Thyroid gland (tissue), 4 donors: ENCODE measurements around the gene ORAI2. TPM values are rescaled to one million over a fixed set of nuclear protein-coding genes. Genes with fewer than 3 reads are reported as not detected.
"Not testable (repeated sequence)": the region's sequence is repeated elsewhere in the genome, so short reads cannot be mapped to it uniquely, and the experiment has no call there.

Experiments
- DNase-seq, 2 donors: peaks; one replicate each; pipeline ENCODE4 v3.0.0-alpha.2; 2019
- H3K27ac ChIP-seq, 3 donors: fragments of 200-600 bp; sonication (generic); 1 replicate in 2 of 3; 2 replicates in 1 of 3; pipeline ENCODE4 v1.5.1; 2016 to 2019; ENCODE audit warnings: mild to moderate bottlenecking in 1 of 3, moderate library complexity in 1 of 3
- H3K27me3 ChIP-seq: fragments of 200-600 bp; sonication (generic); one replicate; pipeline ENCODE4 v1.5.1; 2019
- H3K36me3 ChIP-seq, 2 donors: fragments of 200-600 bp; sonication (generic); one replicate each; pipeline ENCODE4 v1.5.1; 2016 to 2019
- H3K4me1 ChIP-seq, 2 donors: fragments of 200-600 bp; sonication (generic); one replicate each; pipeline ENCODE4 v1.5.1; 2017 to 2019
- H3K4me3 ChIP-seq, 3 donors: fragments of 200-600 bp; sonication (generic); replicated peaks in 1 of 3; 1 replicate in 2 of 3; 2 replicates in 1 of 3; pipeline ENCODE4 v1.5.1; 2016; ENCODE audit warnings: mild to moderate bottlenecking in 1 of 3
- H3K9me3 ChIP-seq: fragments of 200-600 bp; sonication (generic); one replicate; pipeline ENCODE4 v1.5.1; 2017
- POLR2A ChIP-seq, 2 donors: fragments of 450-650 bp; IDR thresholded peaks; one replicate each; pipeline ENCODE4 v1.6.1; 2017; ENCODE audit warnings: antibody characterized with exemption in 2 of 2, mild to moderate bottlenecking in 2 of 2, moderate library complexity in 1 of 2
- WGBS, 2 donors: methylation state at CpG; one replicate each; pipeline ENCODE4 v1.1.5; 2017; 5-methylcytosine and 5-hydroxymethylcytosine counted together
- intact Hi-C: fragments of 100-400 bp; cut with DNase I; formaldehyde crosslinking; loops from one replicate; pipeline ENCODE4 v1.15.1; 2023
- total RNA-seq, 4 donors: library from RNA; depleted of rRNA; stranded (reverse); fragments of >200 nt; gene quantifications; one replicate each; pipeline ENCODE4 v1.2.3, GENCODE V29; 2016
- TF ChIP-seq, protein P1 (sequence below), 6 experiments: fragments of 200-600 bp in 3 of 6; fragments of 450-650 bp in 3 of 6; sonication (generic) in 3 of 6; IDR thresholded peaks; one replicate each; pipeline ENCODE4 v1.5.1; 2016 to 2019; ENCODE audit warnings: antibody characterized with exemption in 6 of 6, mild to moderate bottlenecking in 2 of 6, inconsistent platforms in 1 of 6, moderate library complexity in 1 of 6

ORAI2 gene
- total RNA-seq, 4 donors from 2014 or later, result 41.8 to 133 (median 81.4) TPM

DNA sequence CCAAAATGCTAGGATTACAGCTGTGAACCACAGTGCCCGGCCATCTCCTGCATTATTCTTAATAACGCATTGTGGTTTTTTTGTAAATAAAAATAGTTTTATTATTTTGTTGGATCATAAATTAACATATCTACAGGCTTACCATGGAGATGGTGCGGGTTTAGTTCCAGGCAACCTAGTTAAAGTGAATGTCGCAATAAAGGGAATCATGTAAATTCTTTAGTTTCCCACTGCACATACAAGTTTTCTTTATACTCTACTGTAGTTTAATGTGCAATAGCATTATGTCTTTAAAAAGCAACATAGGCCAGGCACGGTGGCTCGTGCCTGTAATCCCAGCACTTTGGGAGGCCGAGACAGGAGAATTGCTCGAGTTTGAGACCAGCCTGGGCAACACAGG is 34.8 kb upstream of the ORAI2 start:
- peaks cover 21 to 23% of the 10 kb centered on the region in 2 donors for H3K36me3 ChIP-seq
- no peaks in the 10 kb centered on the region for H3K27me3 ChIP-seq
- 94 to 95% methylated on average over 8 of the region's 8 CpGs for whole genome bisulfite sequencing, 2 donors
- no peak for TF ChIP-seq POLR2A (IDR thresholded peaks at IDR 0.05)
- TF ChIP-seq, protein P1, sequence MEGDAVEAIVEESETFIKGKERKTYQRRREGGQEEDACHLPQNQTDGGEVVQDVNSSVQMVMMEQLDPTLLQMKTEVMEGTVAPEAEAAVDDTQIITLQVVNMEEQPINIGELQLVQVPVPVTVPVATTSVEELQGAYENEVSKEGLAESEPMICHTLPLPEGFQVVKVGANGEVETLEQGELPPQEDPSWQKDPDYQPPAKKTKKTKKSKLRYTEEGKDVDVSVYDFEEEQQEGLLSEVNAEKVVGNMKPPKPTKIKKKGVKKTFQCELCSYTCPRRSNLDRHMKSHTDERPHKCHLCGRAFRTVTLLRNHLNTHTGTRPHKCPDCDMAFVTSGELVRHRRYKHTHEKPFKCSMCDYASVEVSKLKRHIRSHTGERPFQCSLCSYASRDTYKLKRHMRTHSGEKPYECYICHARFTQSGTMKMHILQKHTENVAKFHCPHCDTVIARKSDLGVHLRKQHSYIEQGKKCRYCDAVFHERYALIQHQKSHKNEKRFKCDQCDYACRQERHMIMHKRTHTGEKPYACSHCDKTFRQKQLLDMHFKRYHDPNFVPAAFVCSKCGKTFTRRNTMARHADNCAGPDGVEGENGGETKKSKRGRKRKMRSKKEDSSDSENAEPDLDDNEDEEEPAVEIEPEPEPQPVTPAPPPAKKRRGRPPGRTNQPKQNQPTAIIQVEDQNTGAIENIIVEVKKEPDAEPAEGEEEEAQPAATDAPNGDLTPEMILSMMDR (IDR thresholded peaks at IDR 0.05), result no peak
- H3K9me3 ChIP-seq, result no peaks in the 10 kb centered on the region
- intact Hi-C loops, result loop anchor here (10.0 kb wide), 1 partner anchor 854 kb away; no protein-coding TSS in a partner anchor
- H3K4me1 ChIP-seq, result peaks cover 6 to 7% of the 10 kb centered on the region in 2 donors
- no peak overlapping the region for H3K27ac ChIP-seq
- no peak overlapping the region for H3K4me3 ChIP-seq
- no peak for DNase-seq

DNA sequence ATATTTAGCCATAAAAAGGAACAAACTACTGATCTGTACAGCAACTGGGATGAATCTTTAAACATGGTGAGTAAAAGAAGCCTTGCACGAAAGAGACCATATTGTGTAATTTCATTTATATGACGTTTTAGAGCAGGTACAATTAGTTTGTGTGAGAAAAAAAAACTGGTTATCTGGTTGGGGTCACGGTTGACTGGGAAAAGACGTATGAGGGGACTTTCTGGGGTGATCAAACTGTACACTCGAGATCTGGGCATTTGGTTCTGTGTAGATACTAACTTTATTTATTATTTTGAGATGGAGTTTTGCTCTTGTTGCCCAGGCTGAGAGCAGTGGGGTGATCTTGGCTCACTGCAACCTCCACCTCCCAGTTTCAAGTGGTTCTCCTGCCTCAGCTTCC is 33.0 kb upstream of the ORAI2 start:
- TF ChIP-seq, protein P1 (IDR thresholded peaks at IDR 0.05), result no peak
- no peak for TF ChIP-seq POLR2A (IDR thresholded peaks at IDR 0.05)
- H3K9me3 ChIP-seq, result no peaks in the 10 kb centered on the region
- intact Hi-C loops, result no loop called here
- peaks cover 31 to 41% of the 10 kb centered on the region in 2 donors for H3K36me3 ChIP-seq
- no peak overlapping the region for H3K4me3 ChIP-seq
- no peak for DNase-seq
- H3K4me1 ChIP-seq, result peaks cover 6 to 7% of the 10 kb centered on the region in 2 donors
- H3K27ac ChIP-seq, result no peak overlapping the region
- whole genome bisulfite sequencing, 2 donors, result 87 to 89% methylated on average over 5 of the region's 5 CpGs
- no peaks in the 10 kb centered on the region for H3K27me3 ChIP-seq

DNA sequence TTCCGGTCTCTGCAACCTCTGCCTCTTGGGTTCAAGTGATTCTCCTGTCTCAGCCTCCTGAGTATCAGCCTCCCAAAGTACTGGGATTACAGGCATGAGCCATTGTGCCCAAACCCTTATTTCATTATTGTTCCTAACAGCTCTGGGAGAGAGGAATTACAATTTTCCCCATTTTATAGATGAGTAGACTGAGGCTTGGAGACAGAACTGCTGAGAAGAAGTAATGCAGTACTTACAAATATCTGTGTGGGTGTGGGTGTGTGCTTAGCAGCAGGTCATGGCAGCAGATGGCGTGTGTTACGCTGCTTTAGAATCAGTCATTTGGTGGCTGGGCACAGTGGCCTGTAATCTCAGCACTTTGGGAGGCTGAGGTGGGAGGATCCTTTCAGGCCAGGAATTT is 29.8 kb upstream of the ORAI2 start:
- no peak overlapping the region for H3K4me3 ChIP-seq
- peaks cover 55 to 70% of the 10 kb centered on the region in 2 donors for H3K36me3 ChIP-seq
- TF ChIP-seq, protein P1 (IDR thresholded peaks at IDR 0.05), result no peak
- TF ChIP-seq POLR2A (IDR thresholded peaks at IDR 0.05), result no peak
- no peaks in the 10 kb centered on the region for H3K4me1 ChIP-seq
- no peaks in the 10 kb centered on the region for H3K27me3 ChIP-seq
- intact Hi-C loops, result no loop called here
- H3K27ac ChIP-seq, result no peak overlapping the region
- 96 to 99% methylated on average over 3 of the region's 3 CpGs for WGBS, 2 donors
- DNase-seq, result no peak
- no peaks in the 10 kb centered on the region for H3K9me3 ChIP-seq

DNA sequence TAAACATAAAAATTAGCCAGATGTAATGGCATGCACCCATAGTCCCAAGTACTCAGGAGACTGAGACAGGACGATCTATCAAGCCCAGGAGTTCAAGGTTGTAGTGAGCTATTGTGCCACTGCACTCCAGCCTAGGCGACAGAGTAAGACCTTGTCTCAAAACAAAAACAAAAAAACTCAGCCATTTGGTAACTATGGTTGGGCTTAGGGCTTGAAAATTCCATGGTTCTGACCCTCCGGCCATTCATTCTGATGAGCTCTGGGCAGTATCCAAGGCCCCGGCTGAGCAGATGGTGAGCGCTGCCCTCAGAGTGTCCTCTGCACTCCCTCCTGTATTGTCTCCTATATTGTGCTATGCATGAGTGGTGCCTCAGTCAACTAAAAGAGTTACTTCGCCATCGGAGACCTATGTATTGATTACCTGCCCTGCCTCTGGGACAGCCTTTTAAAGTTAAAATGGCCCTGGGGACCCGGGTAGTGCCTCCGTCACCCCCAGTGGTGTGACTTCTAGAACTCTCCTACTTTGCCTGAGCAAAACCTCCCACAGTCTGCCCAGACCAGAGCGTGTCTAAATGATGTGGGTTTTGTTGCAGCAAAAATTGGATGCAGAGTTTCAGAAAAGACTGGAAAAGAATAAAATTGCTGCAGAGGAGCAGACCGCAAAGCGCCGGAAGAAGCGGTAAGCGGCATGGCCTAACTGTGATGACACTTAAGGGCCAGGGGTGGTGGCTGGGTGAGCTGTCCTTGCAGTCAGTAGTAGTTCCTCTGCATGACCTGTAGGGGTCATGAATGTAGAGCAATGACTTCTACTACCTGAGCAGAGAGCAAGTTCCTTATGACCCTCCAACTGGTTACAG is 29.1 kb upstream of the ORAI2 start:
- WGBS, 2 donors, result 79 to 81% methylated on average over 15 of the region's 15 CpGs
- no peak overlapping the region for H3K4me3 ChIP-seq
- peak in 1 of 2 donors; percentile 15 for DNase-seq
- H3K27me3 ChIP-seq, result no peaks in the 10 kb centered on the region
- no peaks in the 10 kb centered on the region for H3K9me3 ChIP-seq
- intact Hi-C loops, result no loop called here
- no peaks in the 10 kb centered on the region for H3K4me1 ChIP-seq
- H3K36me3 ChIP-seq, result peaks cover 54 to 68% of the 10 kb centered on the region in 2 donors
- TF ChIP-seq POLR2A (IDR thresholded peaks at IDR 0.05), result no peak
- TF ChIP-seq, protein P1 (IDR thresholded peaks at IDR 0.05), result peak in 5 of 6 experiments; percentile 38 to 67 (median 51)
- H3K27ac ChIP-seq, result no peak overlapping the region

DNA sequence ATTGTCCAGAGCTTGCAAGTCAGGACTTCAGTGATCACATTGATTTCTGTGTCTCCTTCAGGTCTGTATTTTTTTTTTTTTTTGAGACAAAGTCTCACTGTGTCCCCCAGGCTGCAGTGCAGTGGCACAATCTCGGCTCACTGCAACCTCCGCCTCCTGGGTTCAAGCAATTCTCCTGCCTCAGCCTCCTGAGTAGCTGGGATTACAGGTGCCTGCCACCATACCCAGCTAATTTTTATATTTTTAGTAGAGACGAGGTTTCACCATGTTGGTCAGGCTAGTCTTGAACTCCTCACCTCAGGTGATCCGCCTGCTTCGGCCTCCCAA is 28.6 kb upstream of the ORAI2 start:
- H3K4me3 ChIP-seq, H3K4me1 ChIP-seq, intact Hi-C loops, DNase-seq, H3K27ac ChIP-seq, H3K27me3 ChIP-seq, H3K9me3 ChIP-seq: not testable (repeated sequence)
- 93 to 97% methylated on average over 5 of the region's 5 CpGs for WGBS, 2 donors
- peaks cover 49 to 62% of the 10 kb centered on the region in 2 donors for H3K36me3 ChIP-seq
